Activated T-helper 2 cell treated with anti-CD3 and anti-CD28 coated beads, Interferon-gamma antibody, Interleukin-2, Interleukin-4, amounts not matched to agents 10 μg/mL and 5 μg/mL and 100 μg/mL, durations not matched to agents 14 hours and 24 hours and 36 hours (primary cell): ENCODE measurements around the gene P2RX7. TPM values are rescaled to one million over a fixed set of nuclear protein-coding genes. Genes with fewer than 3 reads are reported as not detected.
"Not testable (repeated sequence)": the region's sequence is repeated elsewhere in the genome, so short reads cannot be mapped to it uniquely, and the experiment has no call there.

Experiments
- DNase-seq: peaks from one replicate; pipeline ENCODE4 v3.0.0; 2021; ENCODE audit warnings: low spot score
- H3K27ac Mint-ChIP-seq: one replicate; pipeline ENCODE4 v1.8.0; 2021; ENCODE audit warnings: mixed read lengths
- H3K27me3 Mint-ChIP-seq: one replicate; pipeline ENCODE4 v1.8.0; 2021; ENCODE audit warnings: low read depth, mixed read lengths
- H3K36me3 Mint-ChIP-seq: one replicate; pipeline ENCODE4 v1.8.0; 2021; ENCODE audit warnings: low read depth, mixed read lengths
- H3K4me1 Mint-ChIP-seq: one replicate; pipeline ENCODE4 v1.8.0; 2021; ENCODE audit warnings: low read depth, mixed read lengths
- H3K4me3 Mint-ChIP-seq: one replicate; pipeline ENCODE4 v1.8.0; 2021; ENCODE audit warnings: low read depth, mild to moderate bottlenecking, moderate library complexity, mixed read lengths
- H3K9me3 Mint-ChIP-seq: one replicate; pipeline ENCODE4 v1.8.0; 2021; ENCODE audit warnings: mixed read lengths
- intact Hi-C: fragments of 100-400 bp; cut with micrococcal nuclease; formaldehyde crosslinking; loops from one replicate; pipeline ENCODE4 v1.15.1; 2023
- total RNA-seq: library from RNA; stranded (reverse); gene quantifications from 2 replicates; pipeline ENCODE4 v1.2.3, GENCODE V29; 2022

P2RX7 gene
- total RNA-seq, 1 donor from 2014 or later, result 6.5 TPM

GRCh38 chr12:121130866-121131373 is 1.8 kb upstream of the P2RX7 start:
- no peak overlapping the region for H3K4me3 Mint-ChIP-seq
- H3K9me3 Mint-ChIP-seq, result peaks cover 4% of the 10 kb centered on the region
- no peak overlapping the region for H3K27ac Mint-ChIP-seq
- no peaks in the 10 kb centered on the region for H3K27me3 Mint-ChIP-seq
- DNase-seq, result no peak
- H3K4me1 Mint-ChIP-seq, result peaks cover 65% of the 10 kb centered on the region
- H3K36me3 Mint-ChIP-seq, result peaks cover 8% of the 10 kb centered on the region
- intact Hi-C loops, result no loop called here

GRCh38 chr12:121131941-121132341 is 735 bp upstream of the P2RX7 start:
- peaks cover 4% of the 10 kb centered on the region for H3K9me3 Mint-ChIP-seq
- no peaks in the 10 kb centered on the region for H3K27me3 Mint-ChIP-seq
- H3K27ac Mint-ChIP-seq, result peak overlapping the region; percentile 67
- intact Hi-C loops, result loop anchor here (2.0 kb wide), 1 partner anchor 79 kb away; the partner anchor contains the start of gene P2RX4
- peak overlapping the region; percentile 13 for H3K4me3 Mint-ChIP-seq
- peaks cover 64% of the 10 kb centered on the region for H3K4me1 Mint-ChIP-seq
- peaks cover 8% of the 10 kb centered on the region for H3K36me3 Mint-ChIP-seq
- no peak for DNase-seq

GRCh38 chr12:121133838-121134237 is 1.2 kb downstream of the P2RX7 start:
- Mint-ChIP-seq H3K27me3 (no peaks in the 10 kb centered on the region), H3K4me1 (peaks cover 55% of the 10 kb centered on the region), H3K9me3 (peaks cover 4% of the 10 kb centered on the region), H3K36me3 (peaks cover 19% of the 10 kb centered on the region), H3K27ac (peak overlapping the region; percentile 73), H3K4me3 (peak overlapping the region; percentile 83)
- intact Hi-C loops, result loop anchor here (2.0 kb wide), 1 partner anchor 77 kb away; the partner anchor contains the start of gene P2RX4
- DNase-seq, result no peak

GRCh38 chr12:121135320-121135719 is 2.6 kb downstream of the P2RX7 start:
- Mint-ChIP-seq H3K27ac (no peak overlapping the region), H3K36me3 (peaks cover 21% of the 10 kb centered on the region), H3K27me3 (no peaks in the 10 kb centered on the region), H3K4me1 (peaks cover 43% of the 10 kb centered on the region), H3K9me3 (no peaks in the 10 kb centered on the region), H3K4me3 (no peak overlapping the region)
- no peak for DNase-seq
- intact Hi-C loops, result no loop called here

- Mint-ChIP-seq H3K9me3 (peaks cover 4% of the 10 kb centered on the region), H3K27ac (no peak overlapping the region), H3K27me3 (no peaks in the 10 kb centered on the region), H3K4me3 (no peak overlapping the region), H3K4me1 (peaks cover 24% of the 10 kb centered on the region), H3K36me3 (peaks cover 31% of the 10 kb centered on the region)
- intact Hi-C loops, result no loop called here
- no peak for DNase-seq
These were observed 4.8 kb downstream of the P2RX7 start for GRCh38 chr12:121137512-121137911.

GRCh38 chr12:121138284-121138683 is 5.6 kb downstream of the P2RX7 start:
- intact Hi-C loops, result no loop called here
- Mint-ChIP-seq H3K4me3 (no peak overlapping the region), H3K9me3 (peaks cover 6% of the 10 kb centered on the region), H3K4me1 (peaks cover 17% of the 10 kb centered on the region), H3K27me3 (no peaks in the 10 kb centered on the region), H3K27ac (no peak overlapping the region), H3K36me3 (peaks cover 34% of the 10 kb centered on the region)
- no peak for DNase-seq

GRCh38 chr12:121139286-121139685 is 6.6 kb downstream of the P2RX7 start:
- intact Hi-C loops, result no loop called here
- Mint-ChIP-seq H3K4me3 (no peak overlapping the region), H3K9me3 (peaks cover 6% of the 10 kb centered on the region), H3K27ac (no peak overlapping the region), H3K4me1 (peaks cover 17% of the 10 kb centered on the region), H3K27me3 (no peaks in the 10 kb centered on the region), H3K36me3 (peaks cover 34% of the 10 kb centered on the region)
- no peak for DNase-seq

GRCh38 chr12:121142171-121142950 is 9.7 kb downstream of the P2RX7 start:
- Mint-ChIP-seq H3K4me3 (no peak overlapping the region), H3K27ac (no peak overlapping the region)
- intact Hi-C loops, result no loop called here

GRCh38 chr12:121144416-121144914 is 11.8 kb downstream of the P2RX7 start:
- Mint-ChIP-seq H3K27ac (peak overlapping the region; percentile 76), H3K9me3 (peaks cover 8% of the 10 kb centered on the region), H3K4me1 (peaks cover 29% of the 10 kb centered on the region), H3K4me3 (peak overlapping the region; percentile 34), H3K36me3 (peaks cover 48% of the 10 kb centered on the region), H3K27me3 (no peaks in the 10 kb centered on the region)
- no peak for DNase-seq
- intact Hi-C loops, result loop anchor here (1.0 to 2.0 kb wide), 2 partner anchors 15 to 70 kb away; no protein-coding TSS in a partner anchor

More at GRCh38 chr12:121142171-121142950, 9.7 kb downstream of the P2RX7 start:
- DNase-seq, result no peak
- Mint-ChIP-seq H3K9me3 (peaks cover 8% of the 10 kb centered on the region), H3K4me1 (peaks cover 29% of the 10 kb centered on the region), H3K36me3 (peaks cover 49% of the 10 kb centered on the region), H3K27me3 (no peaks in the 10 kb centered on the region)

- intact Hi-C loops, result loop anchor here (2.0 kb wide), 1 partner anchor 70 kb away; no protein-coding TSS in a partner anchor
- Mint-ChIP-seq H3K27me3 (no peaks in the 10 kb centered on the region), H3K4me1 (peaks cover 29% of the 10 kb centered on the region), H3K27ac (peak overlapping the region; percentile 76), H3K4me3 (no peak overlapping the region), H3K36me3 (peaks cover 48% of the 10 kb centered on the region), H3K9me3 (peaks cover 8% of the 10 kb centered on the region)
- DNase-seq, result no peak
These were observed 12.5 kb downstream of the P2RX7 start for GRCh38 chr12:121145221-121145620.

- H3K4me3 Mint-ChIP-seq, H3K9me3 Mint-ChIP-seq, H3K27me3 Mint-ChIP-seq, DNase-seq, H3K27ac Mint-ChIP-seq, intact Hi-C loops: not testable (repeated sequence)
- peaks cover 37% of the 10 kb centered on the region for H3K36me3 Mint-ChIP-seq
- peaks cover 20% of the 10 kb centered on the region for H3K4me1 Mint-ChIP-seq
These were observed 16.6 kb downstream of the P2RX7 start for GRCh38 chr12:121149289-121149688.

- peaks cover 44% of the 10 kb centered on the region for H3K36me3 Mint-ChIP-seq
- no peaks in the 10 kb centered on the region for H3K27me3 Mint-ChIP-seq
- DNase-seq, result no peak
- no peak overlapping the region for H3K4me3 Mint-ChIP-seq
- H3K9me3 Mint-ChIP-seq, result peaks cover 18% of the 10 kb centered on the region
- H3K27ac Mint-ChIP-seq, result no peak overlapping the region
- intact Hi-C loops, result no loop called here
- no peaks in the 10 kb centered on the region for H3K4me1 Mint-ChIP-seq
These were observed 22.2 kb downstream of the P2RX7 start for GRCh38 chr12:121154793-121155375.

GRCh38 chr12:121156365-121156764 is 23.7 kb downstream of the P2RX7 start:
- no peak for DNase-seq
- H3K4me3 Mint-ChIP-seq, result no peak overlapping the region
- no peak overlapping the region for H3K27ac Mint-ChIP-seq
- intact Hi-C loops, result no loop called here
- peaks cover 18% of the 10 kb centered on the region for H3K9me3 Mint-ChIP-seq
- no peaks in the 10 kb centered on the region for H3K27me3 Mint-ChIP-seq
- peaks cover 54% of the 10 kb centered on the region for H3K36me3 Mint-ChIP-seq
- H3K4me1 Mint-ChIP-seq, result no peaks in the 10 kb centered on the region
